GM10248 (cell line): Measurements from ENCODE around the gene OPN4.
A peak's percentile ranks its signal among the peaks of the same experiment; 100 is the strongest.

Experiments
- CTCF ChIA-PET: fragments of 300-600 bp; sonication (Branson Sonifier 250); formaldehyde crosslinking; extraction: SDS; loops from one replicate; lab custom pipeline; 2021; ENCODE audit warnings: antibody characterized with exemption; lab: Yijun Ruan, JAX
- POLR2A ChIA-PET: fragments of 350-650 bp; sonication (Branson Sonifier 250); formaldehyde crosslinking; extraction: SDS; loops from one replicate; lab custom pipeline; 2020; ENCODE audit warnings: antibody characterized with exemption; lab: Yijun Ruan, JAX
- DNase-seq: peaks from one replicate; pipeline ENCODE4 v3.0.0; 2012; ENCODE audit errors: extremely low spot score
- TF ChIP-seq, protein P1 (sequence below): IDR thresholded peaks from 2 replicates; pipeline ENCODE4 v1.5.1; 2012; ENCODE audit warnings: mild to moderate bottlenecking, low read depth; ENCODE audit errors: extremely low read depth, missing control alignments, control extremely low read depth

The OPN4 gene

DNA sequence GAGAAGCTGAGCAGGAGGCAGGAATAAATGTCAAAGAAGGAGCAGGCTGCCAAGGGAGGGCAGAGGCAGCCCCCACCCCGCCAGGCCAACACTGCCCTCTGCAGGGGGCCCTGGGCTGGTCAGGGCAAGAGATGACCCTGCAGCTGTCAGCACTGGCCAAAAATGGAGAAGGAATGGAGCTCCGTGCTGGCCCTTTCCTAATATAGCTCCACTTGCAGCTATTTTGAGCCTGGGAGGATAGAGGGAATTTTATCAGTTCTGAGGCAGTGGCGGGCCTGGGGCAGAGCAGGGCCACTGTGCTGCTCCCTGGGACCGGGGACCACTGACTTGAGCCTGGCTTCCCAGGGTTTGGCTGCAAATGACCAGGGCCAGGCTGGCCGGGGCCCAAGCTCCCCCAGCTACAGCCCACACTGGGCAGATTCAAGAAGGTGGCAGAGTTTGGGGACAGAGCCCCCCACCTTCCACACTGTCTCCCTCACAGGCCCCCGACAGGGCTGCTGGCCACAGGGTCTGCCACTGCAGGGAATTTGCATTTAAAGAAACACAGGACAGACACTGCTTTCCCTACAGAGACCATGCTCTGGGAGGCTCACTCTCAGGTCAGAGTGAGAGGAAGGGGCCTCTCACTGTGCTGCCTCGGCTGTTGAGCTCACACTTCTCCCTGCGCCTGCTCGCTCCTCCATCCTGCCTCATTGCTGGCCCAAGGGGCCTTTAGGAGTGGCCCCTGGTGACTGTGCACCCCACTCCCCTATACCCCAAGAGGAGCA lies 30.2 kb downstream of the OPN4 start:
- DNase-seq = no peak
- TF ChIP-seq, protein P1, sequence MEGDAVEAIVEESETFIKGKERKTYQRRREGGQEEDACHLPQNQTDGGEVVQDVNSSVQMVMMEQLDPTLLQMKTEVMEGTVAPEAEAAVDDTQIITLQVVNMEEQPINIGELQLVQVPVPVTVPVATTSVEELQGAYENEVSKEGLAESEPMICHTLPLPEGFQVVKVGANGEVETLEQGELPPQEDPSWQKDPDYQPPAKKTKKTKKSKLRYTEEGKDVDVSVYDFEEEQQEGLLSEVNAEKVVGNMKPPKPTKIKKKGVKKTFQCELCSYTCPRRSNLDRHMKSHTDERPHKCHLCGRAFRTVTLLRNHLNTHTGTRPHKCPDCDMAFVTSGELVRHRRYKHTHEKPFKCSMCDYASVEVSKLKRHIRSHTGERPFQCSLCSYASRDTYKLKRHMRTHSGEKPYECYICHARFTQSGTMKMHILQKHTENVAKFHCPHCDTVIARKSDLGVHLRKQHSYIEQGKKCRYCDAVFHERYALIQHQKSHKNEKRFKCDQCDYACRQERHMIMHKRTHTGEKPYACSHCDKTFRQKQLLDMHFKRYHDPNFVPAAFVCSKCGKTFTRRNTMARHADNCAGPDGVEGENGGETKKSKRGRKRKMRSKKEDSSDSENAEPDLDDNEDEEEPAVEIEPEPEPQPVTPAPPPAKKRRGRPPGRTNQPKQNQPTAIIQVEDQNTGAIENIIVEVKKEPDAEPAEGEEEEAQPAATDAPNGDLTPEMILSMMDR = peak; percentile 6
- POLR2A ChIA-PET = no interaction called here
- CTCF ChIA-PET = interaction anchor here (1.0 to 2.1 kb wide), 4 partner anchors 9 to 16 kb away, joined by 3 to 11 read pairs (median 4); no protein-coding TSS in a partner anchor

DNA sequence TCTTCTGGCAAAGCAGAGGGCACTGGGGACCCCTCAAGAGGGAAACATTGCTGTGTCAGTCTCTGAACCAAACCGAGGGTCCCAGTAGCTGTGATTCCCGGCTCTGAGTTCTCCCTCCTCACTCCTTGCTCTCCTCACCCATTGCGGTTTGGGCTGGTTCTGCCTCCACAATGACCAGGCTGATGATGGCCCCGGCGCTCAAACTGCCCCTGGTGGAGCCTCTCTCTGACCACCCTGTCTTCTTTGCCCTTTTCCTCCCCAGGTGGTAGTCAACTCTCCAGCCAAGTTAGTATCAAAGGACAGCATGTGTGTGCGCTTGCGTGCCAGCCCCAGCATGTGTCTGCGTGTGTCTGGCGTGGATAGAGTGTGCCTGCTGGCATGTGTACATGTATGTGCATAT lies 31.1 kb downstream of the OPN4 start:
- DNase-seq = no peak
- ChIA-PET CTCF (interaction anchor here (1.9 to 6.5 kb wide), 2 partner anchors 10 to 214 kb away, joined by 4 to 61 read pairs; no protein-coding TSS in a partner anchor), POLR2A (no interaction called here)
- TF ChIP-seq, protein P1 = no peak

DNA sequence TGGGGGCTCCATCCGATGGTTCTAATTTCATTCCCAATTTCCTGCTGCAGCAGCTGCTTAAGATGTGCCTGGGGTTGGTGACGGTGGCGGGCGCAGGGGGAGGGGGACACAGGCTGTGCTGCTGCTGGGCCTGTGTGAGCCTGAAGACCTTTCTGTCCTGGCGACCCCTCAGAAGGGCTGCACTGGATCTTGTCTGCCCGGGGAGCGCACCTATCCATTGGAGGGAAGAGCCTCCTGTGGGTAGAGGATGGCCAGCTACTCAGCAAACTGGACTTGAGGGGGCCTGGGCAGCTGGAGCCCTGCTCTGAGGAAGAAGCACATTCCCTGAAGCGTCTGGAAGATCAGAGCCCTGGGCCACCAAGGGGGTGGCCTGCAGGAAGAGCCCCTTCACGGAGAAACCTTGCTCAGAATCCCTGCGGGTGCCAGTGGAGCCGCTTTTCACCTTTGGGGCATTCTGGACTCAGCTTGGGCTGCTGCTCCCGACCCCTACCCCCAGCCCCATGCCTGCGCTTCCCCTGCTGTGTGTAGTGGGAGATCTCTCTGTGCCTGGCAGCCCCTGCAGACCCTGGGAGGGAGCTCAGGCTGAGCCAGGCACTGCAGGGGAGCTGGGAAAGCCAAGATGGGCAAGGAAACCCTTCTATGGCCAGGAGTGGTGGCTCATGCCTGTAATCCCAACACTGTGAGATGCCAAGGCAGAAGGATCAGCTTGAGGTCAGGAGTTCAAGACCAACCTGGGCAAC lies 31.7 kb downstream of the OPN4 start:
- CTCF ChIA-PET = interaction anchor here (1.6 to 6.5 kb wide), 4 partner anchors 7 to 275 kb away, joined by 3 to 61 read pairs (median 12); no protein-coding TSS in a partner anchor
- TF ChIP-seq, protein P1 = no peak
- DNase-seq = no peak
- POLR2A ChIA-PET = no interaction called here

DNA sequence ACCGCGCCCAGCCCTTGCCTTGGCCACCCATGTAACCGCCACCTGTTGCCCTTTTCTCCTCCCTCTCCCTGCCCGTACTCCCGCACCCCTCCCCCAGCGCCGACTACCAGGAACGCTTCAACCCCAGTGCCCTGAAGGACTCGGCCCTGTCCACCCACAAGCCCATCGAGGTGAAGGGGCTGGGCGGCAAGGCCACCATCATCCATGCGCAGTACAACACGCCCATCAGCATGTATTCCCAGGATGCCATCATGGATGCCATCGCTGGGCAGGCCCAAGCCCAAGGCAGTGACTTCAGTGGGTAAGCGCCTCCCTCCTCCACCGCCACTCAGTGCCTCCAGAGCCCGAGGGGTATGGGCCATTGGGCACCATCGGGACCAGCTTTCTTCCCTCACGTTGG lies 32.6 kb downstream of the OPN4 start:
- no peak for DNase-seq
- TF ChIP-seq, protein P1 = no peak
- ChIA-PET POLR2A (no interaction called here), CTCF (interaction anchor here (1.1 to 6.5 kb wide), 6 partner anchors 8 to 274 kb away, joined by 3 to 61 read pairs (median 6); no protein-coding TSS in a partner anchor)

DNA sequence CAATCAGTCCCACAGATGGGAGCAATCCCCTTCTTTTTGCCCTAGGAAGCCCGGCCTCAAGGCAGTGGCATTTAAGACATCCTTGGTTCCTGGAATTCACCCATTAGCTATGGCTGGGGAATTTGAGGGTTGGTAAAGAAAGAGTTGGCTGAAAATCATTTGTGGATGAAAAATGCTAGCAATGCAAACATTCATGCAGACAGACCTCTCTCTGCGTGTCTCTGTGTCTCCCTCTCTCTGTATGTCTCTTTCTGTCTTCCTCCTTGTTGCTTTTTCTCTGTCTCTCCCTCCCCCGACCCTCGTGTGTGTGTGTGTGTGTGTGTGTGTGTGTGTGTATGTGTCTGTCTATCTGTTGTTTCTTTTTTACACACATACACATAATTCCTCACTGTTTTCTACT lies 33.4 kb downstream of the OPN4 start:
- TF ChIP-seq, protein P1 = no peak
- DNase-seq = no peak
- CTCF ChIA-PET = interaction anchor here (1.0 to 6.5 kb wide), 9 partner anchors 9 to 279 kb away, joined by 3 to 61 read pairs (median 5); no protein-coding TSS in a partner anchor
- POLR2A ChIA-PET = no interaction called here

DNA sequence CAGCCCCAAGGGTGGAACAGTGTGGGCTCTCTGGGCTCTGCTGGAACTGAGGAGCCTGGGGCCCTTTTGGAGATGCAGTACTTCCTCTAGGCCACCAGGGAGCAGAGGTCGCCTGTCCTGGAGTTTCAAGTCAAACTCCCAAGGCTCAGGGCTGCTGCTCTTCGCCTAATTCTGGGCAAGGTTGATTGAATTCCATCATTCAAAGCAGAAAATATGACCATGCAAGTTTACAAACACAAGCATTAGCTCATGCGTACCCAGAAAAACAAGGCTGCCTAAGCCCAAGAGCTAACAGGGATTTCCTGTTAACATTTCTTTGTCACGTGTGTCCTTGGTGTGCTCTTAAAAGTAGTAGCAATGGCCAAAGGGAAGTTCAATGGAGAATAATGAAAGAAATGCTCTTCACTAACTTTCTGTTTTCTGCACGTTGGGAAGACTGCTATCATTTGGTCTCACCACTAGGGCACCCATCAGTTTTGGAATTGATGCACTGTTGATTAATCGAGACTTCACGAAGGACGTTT lies 34.1 kb downstream of the OPN4 start:
- POLR2A ChIA-PET = interaction anchor here (0.5 kb wide), 1 partner anchor 74 kb away, joined by 3 read pairs; no protein-coding TSS in a partner anchor
- CTCF ChIA-PET = interaction anchor here (0.7 to 6.5 kb wide), 17 partner anchors 10 to 278 kb away, joined by 3 to 61 read pairs (median 4); no protein-coding TSS in a partner anchor
- peak; percentile 85 for DNase-seq
- TF ChIP-seq, protein P1 = peak; percentile 82
